GM18508 (cell line): Measurements from ENCODE around the gene CES4A.
"Not testable (repeated sequence)": the region's sequence is repeated elsewhere in the genome, so short reads cannot be mapped to it uniquely, and the experiment has no call there.

Source experiments
- ATAC-seq: cut with Tn5 transposase; IDR thresholded peaks from one replicate; pipeline ENCODE4 v1.9.1; 2021; ENCODE audit warnings: moderate number of reproducible peaks; ENCODE audit not compliant: insufficient read depth, unreplicated experiment

Gene CES4A

DNA sequence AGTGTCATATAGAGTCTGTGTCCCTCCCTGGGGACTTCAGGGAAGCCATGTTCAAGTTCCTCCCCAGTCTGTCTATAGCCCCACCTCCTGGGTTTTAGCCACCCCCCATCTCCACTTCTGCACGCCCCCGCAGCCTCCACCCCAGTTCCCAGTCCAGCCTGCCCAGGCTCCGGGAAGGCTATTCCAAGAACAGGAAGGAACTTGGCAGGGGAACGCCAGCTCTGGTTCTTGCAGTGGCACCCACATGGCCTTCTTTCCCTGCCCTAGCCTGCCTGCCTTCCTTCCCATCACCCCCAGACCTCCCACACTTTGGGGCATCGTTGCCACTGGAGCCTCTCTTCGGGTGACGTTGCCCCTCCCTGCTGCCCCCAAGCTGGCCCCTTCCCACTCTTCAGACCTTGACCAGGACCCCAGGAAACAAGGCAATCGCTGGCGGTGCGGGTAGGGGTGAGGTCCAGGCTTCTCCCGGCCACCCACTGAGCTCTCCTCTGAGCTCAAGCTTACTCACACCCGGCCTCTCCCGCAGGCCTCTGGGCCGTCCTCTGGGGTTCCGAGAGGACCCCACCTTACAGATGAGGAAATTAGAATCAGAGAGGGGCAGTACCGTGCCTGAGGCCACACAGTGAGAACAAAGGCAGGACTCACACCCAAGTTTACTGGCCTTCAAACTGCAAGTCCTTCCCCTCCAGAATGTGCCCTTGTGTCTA, 9.2 kb upstream of the CES4A start:
- ATAC-seq: no peak

DNA sequence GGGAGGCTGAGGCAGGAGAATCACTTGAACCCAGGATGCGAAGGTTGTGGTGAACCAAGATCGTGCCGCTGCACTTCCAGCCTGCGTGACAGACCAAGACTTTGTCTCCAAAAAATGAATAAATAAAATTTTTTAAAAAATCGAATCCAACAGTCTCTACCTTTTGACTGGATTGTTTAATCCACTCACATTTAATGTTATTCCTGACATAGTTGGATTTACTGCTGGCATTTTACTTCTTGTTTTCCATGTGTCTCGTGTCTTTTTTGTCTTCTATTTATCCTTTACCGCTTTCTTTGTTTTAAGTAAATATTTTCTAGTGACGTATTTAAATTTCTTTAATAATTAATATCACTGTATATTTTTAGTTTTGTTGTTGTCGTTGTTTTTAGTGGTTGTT, 5.4 kb upstream of the CES4A start:
- ATAC-seq: no peak

DNA sequence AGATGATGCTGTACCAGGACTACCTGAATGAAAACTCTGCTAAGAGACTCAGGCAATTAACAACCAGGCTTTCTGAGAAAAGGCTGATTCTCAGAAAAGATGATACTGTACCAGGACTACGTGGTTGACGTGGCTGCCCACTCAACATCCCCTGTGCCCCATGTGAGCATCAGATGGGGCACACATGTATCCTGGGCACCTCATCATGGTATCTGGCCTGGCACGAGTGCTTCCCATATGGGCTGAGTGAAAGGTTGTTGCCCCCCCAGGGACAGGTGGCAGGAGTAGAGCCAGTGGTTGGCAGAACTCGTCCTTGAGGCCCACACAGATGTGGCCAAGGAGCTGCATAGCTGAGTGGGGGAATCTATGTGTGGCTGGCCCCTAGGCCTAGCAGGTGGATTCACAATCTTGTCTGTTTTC, 3.5 kb upstream of the CES4A start:
- ATAC-seq: no peak

DNA sequence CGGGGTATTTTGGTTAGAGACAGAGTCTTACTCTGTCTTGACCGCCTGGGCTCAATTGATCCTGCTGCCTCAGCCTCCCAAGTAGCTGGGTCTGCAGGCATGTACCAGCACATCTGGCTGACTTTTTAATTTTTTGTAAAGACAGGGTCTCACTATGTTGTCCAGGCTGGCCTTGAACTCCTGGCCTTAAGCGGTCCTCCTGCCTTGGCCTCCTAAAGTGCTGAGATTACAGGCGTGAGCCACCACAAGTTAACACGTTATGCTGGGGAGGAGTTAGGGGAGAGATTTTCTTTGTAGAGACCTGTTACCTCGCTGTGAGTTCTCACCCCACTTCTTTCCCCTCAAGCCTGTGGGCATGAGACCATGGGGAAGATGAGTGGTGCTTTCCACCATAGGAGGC, 1.8 kb upstream of the CES4A start:
- ATAC-seq: no peak

DNA sequence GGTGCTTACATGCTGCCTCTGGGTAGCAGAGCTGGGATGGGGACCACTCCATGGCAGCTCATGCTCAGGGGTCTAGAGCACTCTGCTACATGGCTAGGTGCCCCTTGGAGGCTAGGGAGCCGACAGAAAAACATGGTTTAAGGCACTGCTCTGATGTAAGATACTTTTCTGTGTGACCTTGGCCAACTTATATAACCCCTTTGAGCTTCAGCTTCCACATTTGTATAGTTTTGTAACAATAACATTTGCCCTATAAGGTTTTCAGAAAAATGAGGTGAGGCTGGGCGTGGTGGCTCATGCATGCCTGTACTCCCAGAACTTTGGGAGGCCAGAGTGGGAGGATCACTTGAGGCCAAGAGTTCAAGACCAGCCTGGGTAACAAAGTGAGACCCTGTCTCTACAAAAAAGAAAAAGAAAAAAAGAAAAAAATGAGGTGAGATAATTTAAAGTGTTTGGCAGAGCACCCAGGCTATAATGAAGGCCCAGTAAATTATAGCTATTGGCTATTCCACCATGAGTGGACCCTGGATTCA, 3.2 kb downstream of the CES4A start:
- no peak for ATAC-seq

DNA sequence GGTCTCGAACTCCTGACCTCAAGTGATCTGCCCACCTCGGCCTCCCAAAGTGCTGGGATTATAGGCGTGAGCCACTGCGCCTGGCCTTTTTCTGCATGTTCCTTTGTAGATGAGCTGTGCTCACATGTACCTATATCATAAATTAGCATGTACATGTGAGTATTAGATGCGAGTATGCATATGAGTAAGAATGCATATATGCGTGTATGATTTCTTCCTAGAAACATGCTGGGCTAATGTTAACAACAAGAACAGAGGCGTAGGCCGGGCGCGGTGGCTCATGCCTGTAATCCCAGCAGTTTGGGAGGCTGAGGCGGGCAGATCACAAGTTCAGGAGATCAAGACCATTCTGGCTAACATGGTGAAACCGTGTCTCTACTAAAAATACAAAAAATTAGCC, 5.2 kb downstream of the CES4A start:
- ATAC-seq: not testable (repeated sequence)

DNA sequence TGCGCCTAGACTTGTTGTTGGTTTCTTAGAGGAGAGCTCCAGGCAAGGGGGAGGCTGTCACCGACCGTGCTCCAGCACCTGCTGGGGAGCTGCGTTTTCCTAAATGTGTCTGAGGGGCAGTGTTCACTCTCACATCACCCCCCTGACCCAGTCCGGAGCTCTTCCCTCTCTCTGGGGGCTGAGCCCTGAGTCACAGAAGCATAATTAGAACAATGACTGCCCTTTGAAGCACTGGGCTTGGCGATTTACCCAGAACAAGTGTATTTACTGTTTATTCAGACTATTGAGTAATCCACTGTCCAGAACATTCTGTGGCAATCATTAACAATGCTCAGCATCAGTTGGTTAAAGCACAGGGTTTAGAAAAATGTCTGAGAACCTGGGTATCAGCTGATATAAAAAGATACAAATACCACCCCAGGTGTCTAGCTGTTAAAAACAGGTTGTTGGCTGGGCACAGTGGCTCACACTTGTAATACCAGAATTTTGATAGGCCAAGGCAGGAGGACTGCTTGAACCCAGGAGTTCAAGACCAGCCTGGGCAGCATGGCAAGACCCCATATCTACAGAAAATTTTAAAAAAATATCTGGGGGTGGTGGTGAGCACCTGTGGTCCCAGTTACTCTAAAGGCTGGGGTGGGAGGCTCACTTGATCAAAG, 8.1 kb downstream of the CES4A start:
- no peak for ATAC-seq

DNA sequence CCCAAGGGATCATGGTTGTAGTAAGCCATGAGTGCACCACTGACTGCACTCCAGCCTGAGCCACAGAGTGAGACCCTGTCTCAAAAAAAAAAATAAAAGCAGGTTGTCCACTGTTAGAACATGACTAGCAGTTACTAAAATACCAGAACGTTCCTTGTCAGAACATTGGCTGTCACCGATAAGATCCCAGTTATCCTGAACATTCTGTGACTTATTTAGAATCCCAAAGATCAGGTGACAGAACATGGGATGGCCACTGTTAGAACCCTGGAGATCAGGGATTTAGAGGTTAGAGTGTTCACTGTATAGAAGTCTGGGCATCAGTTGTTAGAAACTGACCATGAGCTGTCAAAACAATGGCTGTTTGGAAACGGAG, 8.6 kb downstream of the CES4A start:
- ATAC-seq: no peak

DNA sequence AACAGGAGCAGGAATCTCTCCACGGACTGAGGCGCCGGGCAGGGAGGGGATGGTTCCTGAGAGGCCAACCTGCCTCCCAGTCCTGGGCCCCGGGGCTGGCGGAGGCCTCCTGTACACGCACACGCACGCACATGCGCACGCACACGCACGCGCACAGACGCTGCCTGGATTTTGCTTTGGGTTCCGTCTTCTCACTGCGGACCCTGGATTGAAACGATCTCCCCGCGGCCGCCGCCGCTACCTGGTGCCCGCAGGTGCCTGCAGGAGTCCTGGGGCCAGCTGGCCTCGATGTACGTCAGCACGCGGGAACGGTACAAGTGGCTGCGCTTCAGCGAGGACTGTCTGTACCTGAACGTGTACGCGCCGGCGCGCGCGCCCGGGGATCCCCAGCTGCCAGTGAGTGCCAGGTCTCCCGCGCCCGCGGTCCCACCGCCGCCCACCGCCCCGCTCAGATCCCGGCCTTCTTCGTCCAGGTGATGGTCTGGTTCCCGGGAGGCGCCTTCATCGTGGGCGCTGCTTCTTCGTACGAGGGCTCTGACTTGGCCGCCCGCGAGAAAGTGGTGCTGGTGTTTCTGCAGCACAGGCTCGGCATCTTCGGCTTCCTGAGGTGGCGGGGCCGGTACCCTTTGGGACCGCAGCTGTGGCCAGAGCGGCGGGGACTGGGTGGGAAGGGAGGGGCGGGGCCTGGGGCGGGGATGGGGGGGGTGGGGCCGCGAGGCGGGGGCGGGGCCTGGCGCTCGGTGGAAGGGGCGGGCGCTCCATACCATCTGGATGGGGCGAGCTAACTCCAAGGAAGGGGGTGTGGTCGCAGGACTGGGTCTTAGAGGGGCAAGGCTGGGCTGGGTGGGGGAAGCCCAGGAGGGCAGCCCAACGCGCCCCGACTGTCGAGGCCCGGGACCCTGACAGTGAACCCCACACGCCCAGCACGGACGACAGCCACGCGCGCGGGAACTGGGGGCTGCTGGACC, 12.3 kb downstream of the CES4A start:
- no peak for ATAC-seq

DNA sequence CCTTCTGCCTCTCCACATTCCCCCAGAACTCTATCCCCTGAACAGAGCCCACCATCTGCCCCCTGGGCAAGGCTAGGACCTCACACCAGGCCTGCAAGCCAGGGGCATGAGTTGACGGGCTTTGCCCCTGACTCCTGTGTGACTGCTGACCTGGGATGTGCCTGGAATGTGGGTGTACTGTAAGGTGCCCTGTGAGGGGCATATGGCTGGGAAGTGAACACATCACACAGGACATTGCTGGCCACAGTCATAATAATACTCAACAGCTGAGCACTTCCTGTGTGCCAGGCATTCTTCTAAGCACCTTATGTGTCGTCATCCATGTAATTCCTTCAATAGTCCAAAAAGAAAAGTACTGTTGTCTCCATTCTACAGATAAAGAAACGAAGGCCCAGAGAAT, 13.3 kb downstream of the CES4A start:
- no peak for ATAC-seq

DNA sequence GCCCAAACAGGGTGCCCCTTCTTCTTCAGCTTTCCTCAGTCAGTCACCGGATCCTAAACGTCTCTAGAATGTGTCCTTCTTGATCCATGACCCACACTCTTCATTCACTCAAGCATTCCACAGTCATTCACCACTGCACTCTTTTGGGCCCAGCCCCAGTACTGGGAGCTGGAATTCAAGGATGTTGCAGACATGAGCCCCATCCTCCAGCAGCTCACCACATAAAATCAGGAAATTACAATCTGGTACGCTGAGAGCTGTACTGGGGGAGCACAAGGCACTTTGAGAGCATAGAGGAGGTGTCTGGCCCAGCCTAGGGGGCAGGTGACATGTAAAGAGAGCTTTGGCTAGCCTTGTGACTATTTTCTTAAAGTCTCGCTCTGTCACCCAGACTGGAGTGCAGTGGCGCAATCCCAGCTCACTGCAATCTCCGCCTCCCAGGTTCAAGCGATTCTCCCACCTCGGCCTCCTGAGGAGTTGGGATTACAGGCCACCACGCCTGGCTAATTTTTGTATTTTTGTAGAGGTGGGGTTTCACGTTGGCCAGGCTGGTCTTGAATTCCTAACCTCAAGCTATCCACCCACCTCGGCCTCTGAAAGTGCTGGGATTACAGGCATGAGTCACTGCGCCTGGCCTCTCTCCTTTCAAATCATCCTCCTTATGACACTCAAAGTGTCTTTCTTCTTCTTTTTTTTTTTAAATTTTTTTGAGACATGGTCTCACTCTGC, 18.7 kb downstream of the CES4A start:
- no peak for ATAC-seq

DNA sequence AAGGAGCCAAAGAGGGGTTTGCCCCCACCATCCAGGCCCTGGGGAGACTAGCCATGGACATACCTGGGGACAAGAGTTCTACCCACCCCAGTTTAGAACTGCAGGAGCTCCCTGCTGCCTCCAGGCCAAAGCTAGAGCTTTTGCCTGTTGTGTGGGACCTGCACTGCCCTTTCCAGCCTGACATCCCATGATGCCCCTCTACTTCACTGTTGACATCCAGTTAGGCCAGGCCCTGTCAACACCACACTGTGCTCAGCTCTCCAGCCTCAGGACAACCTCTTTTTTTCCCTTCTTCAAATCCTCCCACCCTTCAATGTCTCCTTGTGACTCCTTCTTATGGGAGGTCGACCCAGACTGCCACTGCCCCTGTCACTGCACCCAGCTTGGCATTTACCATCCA, 20.8 kb downstream of the CES4A start:
- no peak for ATAC-seq

DNA sequence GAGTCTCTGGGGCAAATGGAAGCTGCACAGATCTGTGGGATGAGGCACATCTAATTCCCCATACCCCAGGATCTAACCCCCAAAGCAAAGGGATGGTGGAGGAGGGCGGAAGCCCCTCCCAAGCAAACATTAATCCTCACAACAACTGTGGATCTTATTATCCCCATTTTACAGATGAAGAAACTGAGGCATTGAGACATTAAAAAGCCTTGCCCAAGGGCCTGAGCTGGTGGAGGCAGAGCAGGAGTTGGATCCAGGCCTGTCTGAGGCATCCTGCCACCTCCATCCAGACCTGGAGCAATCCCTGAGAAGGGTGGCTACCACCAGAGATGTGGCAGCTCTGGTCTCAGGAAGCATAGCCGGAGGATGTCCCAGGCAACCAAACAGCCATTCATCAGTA, 22.9 kb downstream of the CES4A start:
- no peak for ATAC-seq

DNA sequence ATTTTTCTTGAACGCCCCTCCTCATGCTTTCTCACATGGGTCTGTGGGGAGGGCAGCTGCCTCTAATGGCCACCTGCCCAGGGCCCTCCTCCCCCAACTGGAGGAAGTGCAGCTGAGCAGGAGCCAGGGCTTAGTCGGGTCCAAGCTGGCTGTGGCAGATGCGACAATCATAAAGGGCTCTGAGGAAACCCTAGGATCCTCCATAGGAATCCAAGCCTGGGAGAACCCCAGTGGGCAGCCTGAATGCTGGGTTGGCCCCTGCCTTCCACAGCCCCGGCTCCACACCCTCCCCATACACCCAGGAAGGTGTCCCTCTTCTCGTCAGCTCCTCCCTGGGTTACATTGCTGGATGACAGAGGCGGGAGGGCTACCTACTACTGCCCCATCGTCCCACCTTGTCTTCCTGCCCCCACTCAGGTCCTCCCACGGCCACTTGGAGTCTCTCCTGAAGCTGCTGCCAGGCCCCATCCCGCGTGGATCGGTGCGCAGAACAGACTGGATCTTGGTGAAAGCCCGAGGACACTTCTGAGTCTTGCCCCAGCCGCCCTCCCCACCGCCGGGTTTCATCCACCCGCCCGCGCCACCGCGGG, 24.9 kb downstream of the CES4A start:
- no peak for ATAC-seq

DNA sequence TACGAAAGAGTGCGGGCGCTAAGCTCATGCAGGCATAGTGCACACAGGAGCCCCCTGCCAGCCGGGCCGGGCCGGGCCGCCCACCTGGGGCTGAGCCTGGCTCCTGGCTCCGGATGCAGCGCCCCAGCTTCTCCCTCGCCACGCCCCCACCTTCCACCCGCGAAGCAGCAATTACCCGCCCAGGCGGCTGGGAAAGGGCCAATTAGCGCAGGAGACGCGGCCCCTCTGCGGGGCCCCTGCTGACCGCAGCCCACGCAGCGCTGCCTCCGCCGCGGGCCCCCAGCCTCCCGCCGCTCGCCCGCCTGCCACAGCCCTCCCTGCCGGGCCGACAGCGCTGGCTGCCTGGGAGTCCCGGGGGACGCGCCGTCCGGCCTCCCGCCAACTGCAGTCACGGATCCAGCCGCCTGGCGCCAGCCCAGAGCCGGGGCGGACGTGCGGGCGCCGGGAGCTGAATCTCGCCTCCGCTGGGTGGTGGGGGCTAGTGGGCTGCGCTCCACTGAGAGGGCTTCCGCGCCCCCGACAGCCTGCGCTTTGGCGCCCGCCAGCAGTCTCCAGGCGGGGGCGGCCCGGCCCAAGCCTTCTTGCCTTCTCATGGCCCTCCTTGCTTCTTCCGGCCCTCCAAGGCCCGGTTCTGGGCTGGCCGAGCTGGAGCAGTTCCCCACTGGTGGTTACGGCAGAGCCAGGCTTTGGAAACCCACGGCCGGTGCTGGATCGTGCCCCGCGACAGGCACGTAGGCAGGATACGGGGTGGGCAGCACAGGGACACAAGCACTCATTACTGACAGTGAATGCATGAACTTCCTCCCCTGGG, 25.6 kb downstream of the CES4A start:
- no peak for ATAC-seq

DNA sequence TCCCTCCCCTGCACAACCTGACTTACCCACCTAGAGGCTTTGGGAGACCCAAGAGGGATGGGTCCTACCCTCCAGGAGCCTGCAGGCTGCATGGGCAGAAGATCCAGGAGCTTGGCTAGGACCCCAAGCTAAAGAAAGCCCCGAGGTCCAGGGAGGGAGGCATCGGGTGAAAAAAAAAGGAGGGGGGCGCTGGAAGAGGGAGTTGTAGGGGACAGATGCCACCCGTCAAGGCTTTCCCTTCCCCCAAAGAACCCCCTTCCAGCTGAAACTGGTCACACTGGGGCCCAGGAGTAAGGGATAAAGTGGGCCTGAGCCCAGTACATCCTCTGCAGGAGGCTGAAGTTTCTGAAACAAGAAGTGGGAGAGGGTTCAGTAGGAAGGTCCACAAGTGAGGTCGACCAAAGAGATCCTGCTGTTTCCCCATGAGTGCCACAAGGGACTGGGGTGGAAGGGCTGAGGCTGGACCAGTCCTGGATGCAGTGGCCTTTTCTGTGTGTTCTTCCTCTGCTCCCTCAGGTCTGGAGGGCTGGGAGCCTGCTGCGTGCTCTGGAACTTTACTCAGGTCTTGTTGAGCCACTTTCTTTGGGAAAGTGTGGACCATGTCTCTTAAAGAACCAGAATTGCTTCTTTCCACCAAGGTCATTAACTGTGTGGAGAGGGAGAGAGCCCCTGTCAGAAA, 26.4 kb downstream of the CES4A start:
- no peak for ATAC-seq

DNA sequence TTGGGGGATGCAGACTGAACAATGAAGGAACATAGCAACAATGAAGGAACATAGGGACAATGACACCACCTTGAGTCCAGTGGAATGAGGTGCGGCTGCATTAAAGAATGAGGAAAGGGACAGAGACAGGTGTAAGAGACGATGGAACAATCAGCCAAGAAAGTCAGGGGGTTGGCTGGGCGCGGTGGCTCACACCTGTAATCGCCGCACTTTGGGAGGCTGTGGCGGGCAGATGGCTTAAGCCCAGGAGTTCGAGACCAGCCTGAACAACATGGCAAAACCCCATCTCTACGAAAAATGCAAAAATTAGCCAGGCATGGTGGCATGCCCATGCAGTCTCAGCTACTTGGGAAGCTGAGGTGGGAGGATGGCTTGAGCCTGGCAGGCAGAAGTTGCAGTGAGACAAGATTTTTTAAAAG, 26.9 kb downstream of the CES4A start:
- no peak for ATAC-seq

DNA sequence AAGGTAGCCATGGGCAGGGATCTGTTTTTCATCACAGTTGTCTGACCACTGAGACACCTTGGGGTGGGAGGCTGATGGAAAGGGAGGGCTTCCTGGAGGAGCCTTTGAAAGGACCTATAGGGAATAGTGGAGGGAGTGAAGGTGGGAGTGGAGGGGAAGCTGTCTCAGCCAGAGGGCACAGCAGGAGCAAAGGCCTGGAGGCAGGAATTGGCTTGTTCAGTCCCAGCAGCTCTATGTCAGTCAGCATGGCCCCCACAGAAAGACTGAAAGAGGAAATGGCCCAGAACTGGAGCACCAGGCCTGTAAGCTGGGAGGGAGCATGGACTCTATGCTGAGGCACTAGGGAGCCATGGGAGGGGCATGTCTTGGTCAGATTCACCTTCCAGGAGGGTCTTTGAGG, 27.8 kb downstream of the CES4A start:
- no peak for ATAC-seq
